Endodermal cell (in vitro differentiated cells): ENCODE results near the gene SLC12A2. TPM values are rescaled to one million over a fixed set of nuclear protein-coding genes. Genes with fewer than 3 reads are reported as not detected.

ENCODE experiments used
- DNase-seq: peaks from one replicate; pipeline ENCODE4 v3.0.0-alpha.2; 2017
- H3K27ac ChIP-seq: 2 replicates; pipeline ENCODE4 v1.5.1; 2013; ENCODE audit warnings: mild to moderate bottlenecking, low read depth, low read length, moderate library complexity
- H3K27me3 ChIP-seq: 2 replicates; pipeline ENCODE4 v1.6.1; 2013; ENCODE audit warnings: mild to moderate bottlenecking, low read length, moderate library complexity; ENCODE audit not compliant: insufficient read depth, control insufficient read depth, poor library complexity, severe bottlenecking
- H3K36me3 ChIP-seq: 2 replicates; pipeline ENCODE4 v1.7.0; 2013; ENCODE audit warnings: mild to moderate bottlenecking, low read length, moderate library complexity; ENCODE audit not compliant: control insufficient read depth, insufficient read depth
- H3K4me1 ChIP-seq: one replicate; pipeline ENCODE4 v1.7.0; 2013; ENCODE audit warnings: low read length; ENCODE audit not compliant: control insufficient read depth, insufficient read depth
- H3K4me3 ChIP-seq: 2 replicates; pipeline ENCODE4 v1.5.1; 2013; ENCODE audit warnings: mild to moderate bottlenecking, low read length, moderate library complexity
- H3K9ac ChIP-seq: 2 replicates; pipeline ENCODE4 v1.6.1; 2013; ENCODE audit warnings: mild to moderate bottlenecking, low read length, moderate library complexity; ENCODE audit not compliant: poor library complexity, severe bottlenecking; ENCODE audit errors: extremely low read depth
- H3K9me3 ChIP-seq: 2 replicates; pipeline ENCODE4 v1.6.1; 2013; ENCODE audit warnings: mild to moderate bottlenecking, low read length, moderate library complexity; ENCODE audit not compliant: control insufficient read depth
- H3K27ac Mint-ChIP-seq: 2 replicates; pipeline ENCODE4 v1.8.0; 2020; ENCODE audit warnings: mixed read lengths
- H3K27me3 Mint-ChIP-seq: 2 replicates; pipeline ENCODE4 v1.8.0; 2021; ENCODE audit warnings: mild to moderate bottlenecking, mixed read lengths; ENCODE audit not compliant: insufficient read depth
- H3K36me3 Mint-ChIP-seq: 2 replicates; pipeline ENCODE4 v1.8.0; 2020; ENCODE audit warnings: low read depth, mixed read lengths
- H3K4me1 Mint-ChIP-seq: 2 replicates; pipeline ENCODE4 v1.8.0; 2020; ENCODE audit warnings: mixed read lengths
- H3K4me3 Mint-ChIP-seq: 2 replicates; pipeline ENCODE4 v1.8.0; 2020; ENCODE audit warnings: mild to moderate bottlenecking, moderate library complexity, mixed read lengths
- H3K9me3 Mint-ChIP-seq: 2 replicates; pipeline ENCODE4 v1.8.0; 2020; ENCODE audit warnings: mild to moderate bottlenecking, mixed read lengths
- WGBS, 2 experiments: methylation state at CpG; one replicate each; pipeline versions ENCODE4 v1.1.5 to v1.1.7; 2013; ENCODE audit warnings: missing lambda C conversion rate in 2 of 2, mixed read lengths in 1 of 2; ENCODE audit not compliant: insufficient coverage in 1 of 2, insufficient read length in 1 of 2; 5-methylcytosine and 5-hydroxymethylcytosine counted together
- total RNA-seq, 2 donors: library from RNA; stranded (reverse); fragmentation: NEBNext Ultra II Directional in 1 of 2; extraction: Animal tissue kit (Norgen Biotek cat#: 25700) in 1 of 2; gene quantifications; 2 replicates in 1 of 2; 3 replicates in 1 of 2; pipeline ENCODE4 v1.2.1, GENCODE V29; 2021
- TF ChIP-seq, protein P1 (sequence below): fragments of 200-600 bp; sonication (generic); conservative IDR thresholded peaks from 2 replicates; pipeline ENCODE4 v1.5.0; 2021; ENCODE audit warnings: antibody characterized with exemption, mild to moderate bottlenecking

SLC12A2 gene
- total RNA-seq, 2 donors from 2014 or later: 16.7 to 25.1 TPM

DNA sequence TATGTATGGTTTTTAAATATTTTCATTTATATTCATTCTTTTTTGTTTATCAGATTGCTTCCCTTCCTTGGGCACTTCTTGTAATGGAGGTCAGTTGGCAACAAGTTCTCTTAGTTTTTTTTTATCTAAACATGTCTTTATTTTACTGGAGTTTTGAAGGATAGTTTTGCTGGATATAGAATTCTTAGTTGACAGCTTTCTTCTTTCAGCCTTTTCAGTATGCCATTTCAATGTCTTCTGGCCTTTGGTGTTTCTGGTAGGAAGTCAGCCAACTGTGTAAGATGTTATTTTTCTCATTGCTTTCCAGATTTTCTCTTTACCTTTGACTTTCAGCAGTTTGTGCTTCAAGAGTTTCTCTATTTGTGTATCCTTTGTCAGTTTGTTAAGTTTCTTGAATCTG, 14.2 kb downstream of the SLC12A2 start:
- TF ChIP-seq, protein P1, sequence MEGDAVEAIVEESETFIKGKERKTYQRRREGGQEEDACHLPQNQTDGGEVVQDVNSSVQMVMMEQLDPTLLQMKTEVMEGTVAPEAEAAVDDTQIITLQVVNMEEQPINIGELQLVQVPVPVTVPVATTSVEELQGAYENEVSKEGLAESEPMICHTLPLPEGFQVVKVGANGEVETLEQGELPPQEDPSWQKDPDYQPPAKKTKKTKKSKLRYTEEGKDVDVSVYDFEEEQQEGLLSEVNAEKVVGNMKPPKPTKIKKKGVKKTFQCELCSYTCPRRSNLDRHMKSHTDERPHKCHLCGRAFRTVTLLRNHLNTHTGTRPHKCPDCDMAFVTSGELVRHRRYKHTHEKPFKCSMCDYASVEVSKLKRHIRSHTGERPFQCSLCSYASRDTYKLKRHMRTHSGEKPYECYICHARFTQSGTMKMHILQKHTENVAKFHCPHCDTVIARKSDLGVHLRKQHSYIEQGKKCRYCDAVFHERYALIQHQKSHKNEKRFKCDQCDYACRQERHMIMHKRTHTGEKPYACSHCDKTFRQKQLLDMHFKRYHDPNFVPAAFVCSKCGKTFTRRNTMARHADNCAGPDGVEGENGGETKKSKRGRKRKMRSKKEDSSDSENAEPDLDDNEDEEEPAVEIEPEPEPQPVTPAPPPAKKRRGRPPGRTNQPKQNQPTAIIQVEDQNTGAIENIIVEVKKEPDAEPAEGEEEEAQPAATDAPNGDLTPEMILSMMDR: no peak
- Histone ChIP-seq H3K36me3 (no peaks in the 10 kb centered on the region), H3K4me3 (no peak overlapping the region), H3K9me3 (peaks cover 35% of the 10 kb centered on the region), H3K27ac (no peak overlapping the region), H3K27me3 (no peaks in the 10 kb centered on the region), H3K4me1 (no peaks in the 10 kb centered on the region), H3K9ac (no peak overlapping the region)
- DNase-seq: no peak
- Mint-ChIP-seq H3K4me3 (no peak overlapping the region), H3K36me3 (peaks cover 13% of the 10 kb centered on the region), H3K9me3 (peaks cover 27% of the 10 kb centered on the region), H3K27me3 (no peaks in the 10 kb centered on the region), H3K27ac (no peak overlapping the region), H3K4me1 (peaks cover 3% of the 10 kb centered on the region)

- Mint-ChIP-seq H3K36me3 (peaks cover 13% of the 10 kb centered on the region), H3K9me3 (peaks cover 27% of the 10 kb centered on the region), H3K4me1 (peaks cover 3% of the 10 kb centered on the region), H3K27ac (no peak overlapping the region), H3K4me3 (no peak overlapping the region), H3K27me3 (no peaks in the 10 kb centered on the region)
- Histone ChIP-seq H3K4me3 (no peak overlapping the region), H3K4me1 (no peaks in the 10 kb centered on the region), H3K36me3 (no peaks in the 10 kb centered on the region), H3K27me3 (no peaks in the 10 kb centered on the region), H3K9ac (no peak overlapping the region), H3K27ac (no peak overlapping the region), H3K9me3 (peaks cover 35% of the 10 kb centered on the region)
- TF ChIP-seq, protein P1: no peak
- DNase-seq: no peak
- 95% methylated on average over 4 of the region's 5 CpGs; no CpG with 5 or more reads in 1 of the 2 experiments for WGBS, 2 experiments
Measured at GRCh38 chr5:128099944-128100343, 16.4 kb downstream of the SLC12A2 start.

- no peak for DNase-seq
- Mint-ChIP-seq H3K9me3 (peaks cover 22% of the 10 kb centered on the region), H3K4me3 (no peak overlapping the region), H3K27me3 (no peaks in the 10 kb centered on the region), H3K27ac (no peak overlapping the region), H3K36me3 (peaks cover 11% of the 10 kb centered on the region), H3K4me1 (peaks cover 10% of the 10 kb centered on the region)
- Histone ChIP-seq H3K27me3 (no peaks in the 10 kb centered on the region), H3K4me1 (no peaks in the 10 kb centered on the region), H3K27ac (no peak overlapping the region), H3K4me3 (no peak overlapping the region), H3K9ac (no peak overlapping the region), H3K36me3 (no peaks in the 10 kb centered on the region), H3K9me3 (peaks cover 31% of the 10 kb centered on the region)
- TF ChIP-seq, protein P1: no peak
- 96 to 100% methylated on average over 2 to 5 of the region's 5 CpGs for WGBS, 2 experiments
Measured at GRCh38 chr5:128100860-128101557, 17.4 kb downstream of the SLC12A2 start.
